HG03175 (cell line): ENCODE data around the gene AIG1.
"Not testable (repeated sequence)": the region's sequence is repeated elsewhere in the genome, so short reads cannot be mapped to it uniquely, and the experiment has no call there.

Experiments
- ATAC-seq: cut with Tn5 transposase; IDR thresholded peaks from one replicate; pipeline ENCODE4 v1.9.1; 2021; ENCODE audit warnings: mild to moderate bottlenecking, moderate library complexity; ENCODE audit not compliant: unreplicated experiment

The AIG1 gene

DNA sequence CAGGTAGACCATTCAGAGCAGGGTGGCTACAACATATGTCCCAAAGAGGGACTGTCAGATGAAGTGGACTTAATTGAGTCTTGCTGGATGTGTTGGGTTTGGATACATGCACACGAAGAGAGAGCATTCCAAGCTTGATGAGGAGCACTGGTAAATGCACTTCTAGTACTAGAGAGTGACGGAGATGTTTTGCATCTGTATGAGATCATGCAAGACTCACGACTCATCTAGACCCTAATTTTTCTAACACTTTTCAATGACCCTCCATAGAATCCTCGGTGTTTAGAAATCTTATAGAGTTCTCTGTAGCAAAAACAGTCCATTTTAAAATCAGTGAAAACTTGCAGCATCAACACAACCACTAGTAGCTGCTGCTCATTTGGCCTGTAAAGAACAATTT lies 4.8 kb upstream of the AIG1 start:
- ATAC-seq: no peak

DNA sequence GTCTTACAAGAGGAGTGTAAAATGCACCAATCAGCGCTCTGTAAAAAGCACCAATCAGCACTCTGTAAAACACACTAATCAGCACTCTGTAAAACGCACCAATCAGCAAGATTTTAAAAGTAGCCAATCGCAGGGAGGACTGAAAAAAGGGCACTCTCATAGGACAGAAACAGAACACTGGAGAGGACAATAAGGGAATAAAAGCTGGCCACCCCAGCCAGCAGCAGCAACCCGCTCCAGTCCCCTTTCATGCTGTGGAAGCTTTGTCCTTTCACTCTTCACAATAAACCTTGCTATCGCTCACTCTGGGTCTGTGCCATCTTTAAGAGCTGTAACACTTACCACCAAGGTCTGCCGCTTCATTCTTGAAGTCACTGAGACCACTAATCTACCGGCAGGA lies 1.7 kb upstream of the AIG1 start:
- no peak for ATAC-seq

DNA sequence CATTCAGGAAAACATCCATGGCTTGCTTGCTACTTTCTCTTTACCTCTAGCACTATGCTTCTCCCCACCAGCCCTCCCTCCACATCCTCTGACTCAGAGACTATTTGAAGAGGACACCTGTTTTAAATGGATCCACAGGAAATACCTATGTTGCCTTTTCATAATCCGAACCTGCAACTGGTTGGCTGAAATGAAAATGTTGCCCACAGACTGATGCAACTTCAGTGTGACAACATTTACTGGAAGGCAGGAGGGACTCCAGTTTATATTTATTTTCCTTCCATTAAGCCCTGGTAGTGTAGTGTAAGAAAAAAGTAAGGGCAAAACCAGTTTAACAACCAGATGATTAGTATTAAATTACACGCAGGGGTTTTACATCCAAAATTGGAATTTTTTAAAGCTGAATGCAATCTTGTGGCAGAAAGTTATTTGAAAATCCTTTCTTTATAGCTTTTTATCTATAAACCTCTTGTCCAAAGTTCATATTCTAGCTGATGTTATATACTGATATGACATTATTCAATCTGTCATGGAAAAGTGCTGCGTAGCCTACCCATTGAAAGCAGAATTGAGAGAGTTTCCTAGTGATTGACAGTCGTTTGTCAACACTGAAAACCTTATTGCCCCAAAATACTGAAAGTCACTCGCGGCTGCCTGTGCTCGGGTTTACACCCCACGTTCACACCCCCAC lies 881 bp upstream of the AIG1 start:
- no peak for ATAC-seq

DNA sequence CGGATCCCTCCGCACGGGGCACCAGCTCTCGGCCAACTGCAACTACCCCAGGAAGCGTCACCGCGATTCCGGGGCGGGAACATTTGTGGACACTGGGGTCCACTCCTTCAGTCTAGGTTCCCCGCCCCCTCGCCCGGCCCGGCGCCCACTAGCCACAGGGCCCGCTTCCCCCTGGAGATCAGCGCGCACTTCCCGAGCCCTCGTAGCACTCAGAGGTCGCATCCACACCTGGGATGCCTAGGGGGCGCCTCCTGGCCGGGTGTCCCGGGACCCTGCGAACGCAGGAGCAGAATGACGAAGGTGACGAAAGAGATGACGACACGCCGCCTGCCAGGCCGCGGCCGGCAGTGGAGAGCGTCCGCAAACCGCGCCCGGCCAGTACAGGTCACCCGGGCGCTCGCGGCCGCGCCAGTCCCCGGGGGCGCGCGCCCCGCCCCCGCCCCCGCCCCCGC lies 309 bp upstream of the AIG1 start:
- ATAC-seq: peak; percentile 77

DNA sequence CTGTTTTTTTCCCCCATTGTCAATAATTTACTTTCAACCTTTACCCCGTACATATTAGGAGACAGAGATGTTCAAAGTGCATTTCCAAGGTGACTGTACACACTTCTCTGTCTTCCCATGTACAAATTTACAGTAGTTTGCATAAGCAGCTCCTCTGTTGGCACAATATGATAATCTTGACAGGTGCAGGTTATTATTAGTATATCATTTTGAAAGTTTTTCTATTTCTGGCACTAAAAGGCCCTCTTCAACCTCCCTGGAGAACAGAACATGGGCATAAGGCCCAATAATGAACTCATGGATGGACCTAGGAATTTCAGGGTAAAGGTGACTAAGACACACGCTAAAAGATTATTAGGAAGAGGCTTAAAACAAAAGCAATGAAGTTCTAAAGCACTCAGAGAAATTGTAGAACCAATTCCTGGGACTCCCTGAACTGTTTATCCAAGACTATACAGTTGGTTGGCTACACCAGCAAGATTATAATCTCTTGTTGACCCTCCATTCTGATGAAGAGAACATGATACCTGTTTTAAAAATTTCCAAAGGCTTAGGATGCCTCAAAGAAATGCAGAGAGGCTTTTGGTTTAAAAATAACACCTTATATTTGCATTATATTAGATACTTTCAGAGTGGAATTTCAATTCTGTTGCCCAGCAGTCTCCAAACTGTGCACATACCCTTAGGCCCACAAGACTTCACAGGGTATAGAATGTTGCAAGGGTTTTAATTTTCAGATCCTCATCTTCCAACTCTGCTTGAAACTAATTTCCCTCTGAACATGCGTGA lies 1.1 kb downstream of the AIG1 start:
- ATAC-seq: no peak

DNA sequence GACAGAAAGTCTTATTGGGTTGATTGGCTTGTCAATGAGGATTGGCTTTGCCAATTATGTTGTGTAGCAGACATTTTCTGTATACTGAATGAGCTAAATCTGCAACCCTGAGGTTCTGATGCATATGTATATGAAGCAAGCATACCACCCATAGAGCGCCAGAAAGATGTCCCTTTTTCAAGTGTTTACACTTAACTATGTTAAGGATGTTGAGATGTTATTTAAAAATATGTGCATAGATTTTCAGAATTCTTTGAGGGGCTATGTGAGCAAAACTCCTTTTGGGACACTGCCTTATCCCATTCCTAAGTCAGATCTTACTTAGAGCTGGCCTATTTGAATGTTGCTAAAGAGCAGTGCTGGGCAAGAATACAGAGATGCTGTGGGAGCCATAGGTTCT lies 1.9 kb downstream of the AIG1 start:
- no peak for ATAC-seq

DNA sequence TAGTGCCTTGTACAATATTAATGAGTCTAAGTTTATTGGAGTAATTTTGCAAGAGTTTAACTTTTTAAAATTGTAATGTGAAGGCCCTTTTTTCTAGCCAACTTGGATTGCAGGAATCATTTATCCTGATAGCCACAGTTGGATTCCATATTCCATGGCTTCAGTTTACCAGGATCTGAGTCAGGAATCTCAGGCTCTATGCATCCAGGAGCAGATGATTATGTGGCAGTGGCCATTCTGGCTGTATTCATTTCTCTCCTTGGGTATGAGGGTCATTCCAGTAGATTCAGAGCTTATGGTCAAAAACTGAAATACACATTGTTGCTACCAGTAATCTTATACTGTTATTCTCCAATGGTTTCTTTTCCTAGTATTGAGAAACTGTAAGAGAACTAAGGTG lies 2.9 kb downstream of the AIG1 start:
- ATAC-seq: no peak

DNA sequence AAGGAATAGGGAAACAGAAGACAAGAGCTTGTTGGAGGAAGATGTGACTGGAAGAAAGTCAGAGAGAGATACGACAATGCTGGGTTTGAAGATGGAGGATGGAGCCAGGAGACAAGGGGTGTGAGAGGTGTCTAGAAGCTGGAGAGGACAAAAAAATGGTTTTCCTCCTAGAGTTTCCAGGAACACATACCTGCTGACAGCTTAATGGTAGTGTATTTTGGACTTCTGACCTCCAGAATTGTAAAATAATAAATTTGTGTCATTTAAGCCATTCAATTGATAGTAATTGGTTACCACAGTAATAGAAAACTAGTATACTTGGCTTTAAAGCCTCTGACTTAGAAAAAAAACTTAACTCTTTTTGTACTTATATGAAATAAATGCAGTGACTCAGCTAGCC lies 3.6 kb downstream of the AIG1 start:
- ATAC-seq: no peak

DNA sequence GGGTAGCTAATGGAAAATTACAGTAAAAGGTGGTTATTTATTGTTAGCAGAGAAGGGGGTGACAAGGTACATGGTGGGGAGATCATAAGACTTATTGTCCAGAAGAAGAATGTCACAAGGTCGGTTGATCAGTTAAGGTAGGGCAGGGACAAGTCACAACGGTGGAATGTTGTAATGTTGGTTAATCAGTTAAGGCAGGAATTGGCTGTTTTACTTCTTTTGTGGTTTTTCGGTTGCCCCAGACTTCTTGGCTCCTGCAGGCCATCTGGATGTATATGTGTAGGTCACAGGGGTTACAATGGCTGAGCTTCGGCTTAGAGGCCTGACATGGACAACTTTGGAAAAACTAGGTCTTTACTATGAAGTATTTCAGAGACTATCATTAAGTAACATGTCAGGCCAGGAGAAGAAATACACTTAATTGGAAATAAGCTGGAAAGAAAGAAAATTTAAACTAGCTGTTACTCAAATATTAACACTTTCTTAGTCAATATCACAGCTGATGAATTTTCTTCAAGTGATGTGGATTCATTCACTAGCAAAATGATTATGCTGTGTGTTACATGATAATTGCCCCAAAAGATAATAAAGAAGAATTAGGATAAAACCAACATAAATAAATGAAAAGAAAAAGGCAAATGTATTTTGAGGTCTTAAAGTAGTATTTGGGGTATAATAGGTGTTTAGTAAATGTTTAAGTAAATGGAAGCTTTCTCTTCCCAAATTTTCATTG lies 4.4 kb downstream of the AIG1 start:
- ATAC-seq: no peak

DNA sequence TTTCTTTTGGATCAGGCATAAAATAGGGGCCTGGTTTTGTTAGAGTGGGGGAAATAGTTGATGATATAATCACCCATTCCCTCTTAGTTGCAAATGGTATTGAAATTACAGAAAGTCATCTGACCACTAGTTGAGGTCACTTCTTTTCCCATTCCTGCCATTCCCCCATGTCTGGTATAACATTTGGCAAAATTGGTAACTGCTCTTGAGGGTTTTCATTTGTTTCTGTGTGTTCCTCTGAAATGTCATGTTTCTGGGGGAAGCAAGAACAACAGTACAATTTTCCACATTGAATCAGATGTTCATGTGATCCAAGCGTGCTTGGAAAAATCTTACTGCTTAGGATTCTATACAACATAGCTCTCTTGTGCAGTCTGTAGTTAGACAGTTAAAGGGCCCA lies 7.3 kb downstream of the AIG1 start:
- ATAC-seq: no peak

DNA sequence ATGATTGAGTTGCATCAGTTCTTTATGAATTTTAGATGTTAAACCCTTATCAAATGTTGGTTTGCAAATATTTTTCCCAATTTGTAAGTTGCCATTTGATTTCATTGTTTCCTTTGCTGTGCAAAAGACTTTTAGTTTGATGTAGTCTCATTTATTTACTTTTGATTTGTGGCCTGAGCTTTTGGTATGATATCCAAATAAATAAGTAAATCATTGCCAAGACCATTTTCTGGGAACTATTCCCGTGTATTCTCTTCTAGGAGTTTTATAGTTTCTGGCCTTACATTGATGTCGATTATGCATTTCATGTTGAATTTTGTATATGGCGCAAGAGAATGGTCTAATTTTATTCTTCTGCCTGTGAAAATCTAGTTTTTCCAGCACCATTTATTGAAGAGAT lies 13.4 kb downstream of the AIG1 start:
- no peak for ATAC-seq

DNA sequence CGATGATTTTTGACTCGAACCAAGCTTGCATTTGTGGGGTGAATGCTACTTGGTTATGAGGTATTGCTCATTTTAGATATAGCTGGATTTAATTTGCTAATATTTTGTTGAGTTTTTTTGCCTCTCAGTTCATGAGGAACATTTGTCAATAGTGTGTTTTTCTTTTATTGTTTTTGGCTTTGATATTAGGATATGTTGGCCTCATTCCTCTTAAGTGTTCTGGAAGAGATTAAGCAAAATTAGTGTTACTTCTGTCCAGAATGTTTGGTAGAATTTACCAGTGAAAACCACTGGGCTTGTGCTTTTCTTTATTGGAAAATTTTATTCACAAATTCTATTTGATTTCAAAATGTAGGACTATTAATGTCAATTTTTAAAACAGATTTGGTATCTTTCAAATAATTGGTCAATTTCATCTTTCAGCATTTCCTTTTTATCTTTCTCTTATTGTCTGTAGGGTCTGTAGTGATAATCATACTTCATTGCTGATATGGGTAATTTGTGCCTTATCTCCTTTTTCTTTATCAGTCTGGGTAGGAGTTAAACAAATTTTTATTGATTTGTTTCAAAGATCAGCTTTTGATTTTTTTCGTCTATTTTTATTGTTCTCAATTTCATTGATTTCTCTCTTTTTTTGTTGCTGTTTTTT lies 14.1 kb downstream of the AIG1 start:
- ATAC-seq: no peak

DNA sequence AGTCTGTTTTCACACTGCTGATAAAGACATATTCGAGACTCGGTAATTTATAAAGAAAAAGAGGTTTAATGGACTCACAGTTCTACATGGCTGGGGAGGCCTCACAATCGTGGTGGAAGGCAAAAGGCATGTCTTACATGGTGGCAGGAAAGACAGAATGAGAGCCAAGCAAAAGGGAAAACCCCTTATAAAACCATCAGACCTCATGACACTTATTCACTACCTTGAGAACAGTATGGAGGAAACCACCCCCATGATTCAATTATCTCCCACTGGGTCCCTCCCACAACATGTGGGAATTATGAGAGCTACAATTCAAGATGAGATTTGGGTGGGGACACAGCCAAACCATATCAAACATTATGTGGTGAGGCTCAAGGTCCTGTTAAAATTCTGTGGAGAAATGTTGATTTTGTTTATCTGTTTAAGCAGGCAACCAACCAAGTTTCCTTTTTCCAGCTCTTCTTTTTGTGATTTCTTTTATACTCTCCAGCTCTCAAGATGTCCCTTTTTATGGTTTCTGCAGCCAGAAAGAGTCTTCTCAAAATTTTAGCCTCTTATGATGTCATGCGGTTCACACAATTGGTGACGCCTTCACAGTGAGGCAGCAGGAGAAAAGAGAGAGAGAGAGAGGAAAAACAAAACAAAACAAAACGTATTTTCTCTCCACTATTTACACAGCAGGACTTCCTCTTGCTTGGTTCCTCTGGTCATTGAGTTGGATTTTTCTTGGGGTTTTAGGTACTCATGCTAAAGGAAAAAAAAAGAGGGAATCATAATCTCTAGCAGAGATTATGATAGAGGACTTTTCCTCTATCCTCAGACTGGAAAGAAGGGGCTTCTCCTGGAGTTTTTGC lies 18.0 kb downstream of the AIG1 start:
- ATAC-seq: no peak

DNA sequence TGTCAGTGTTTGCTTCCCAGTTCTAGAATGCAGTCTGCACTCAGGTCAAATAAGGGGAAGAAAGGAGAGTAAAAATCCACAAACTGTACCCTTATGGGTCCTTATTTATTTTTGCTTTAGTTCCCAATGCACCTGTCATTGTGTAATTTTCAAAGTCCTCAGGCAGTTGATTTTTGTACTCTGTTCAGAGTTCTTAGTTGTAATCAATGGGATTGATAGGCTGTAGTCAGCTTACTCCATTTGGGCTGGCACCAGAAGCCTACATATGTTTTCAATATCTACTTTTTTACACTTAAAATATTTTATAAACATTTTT lies 18.6 kb downstream of the AIG1 start:
- ATAC-seq: no peak

DNA sequence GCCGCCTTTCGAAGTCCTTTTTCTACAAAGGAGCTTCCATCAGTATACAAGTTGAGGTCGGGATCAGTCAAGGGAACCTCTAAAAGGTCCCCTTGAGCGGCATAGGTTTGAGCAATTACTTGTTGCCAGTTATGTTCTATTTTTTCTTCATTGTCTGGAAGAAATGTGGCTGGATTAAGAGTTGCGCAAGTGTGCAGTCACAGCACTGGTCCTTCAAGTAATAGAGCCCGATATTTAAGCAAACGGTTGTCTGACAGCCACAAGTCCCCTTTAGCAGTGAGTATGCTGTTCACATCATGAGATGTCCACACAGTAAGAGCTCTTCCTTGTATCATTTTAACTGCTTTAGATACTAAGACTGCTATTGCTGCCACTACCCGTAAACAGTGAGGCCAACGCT lies 21.6 kb downstream of the AIG1 start:
- not testable (repeated sequence) for ATAC-seq

DNA sequence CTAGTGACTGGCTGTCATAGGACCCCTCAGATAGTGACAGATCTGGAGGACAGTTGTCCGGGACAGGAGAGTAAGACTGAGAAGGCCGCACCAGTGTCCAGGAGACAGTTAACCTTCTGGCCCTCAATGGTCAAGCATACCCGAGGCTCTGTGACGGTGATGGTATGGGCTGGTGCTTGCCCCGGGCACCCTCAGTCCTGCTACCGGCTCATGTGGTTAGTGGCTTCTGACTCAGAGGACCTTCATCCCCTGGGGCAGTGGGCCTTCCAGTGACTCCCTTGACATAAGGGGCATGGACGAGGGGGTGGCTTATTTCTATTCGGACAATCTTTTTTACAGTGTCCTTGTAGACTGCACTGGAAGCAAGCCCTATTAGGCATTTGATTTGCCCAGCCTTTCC lies 23.3 kb downstream of the AIG1 start:
- not testable (repeated sequence) for ATAC-seq

DNA sequence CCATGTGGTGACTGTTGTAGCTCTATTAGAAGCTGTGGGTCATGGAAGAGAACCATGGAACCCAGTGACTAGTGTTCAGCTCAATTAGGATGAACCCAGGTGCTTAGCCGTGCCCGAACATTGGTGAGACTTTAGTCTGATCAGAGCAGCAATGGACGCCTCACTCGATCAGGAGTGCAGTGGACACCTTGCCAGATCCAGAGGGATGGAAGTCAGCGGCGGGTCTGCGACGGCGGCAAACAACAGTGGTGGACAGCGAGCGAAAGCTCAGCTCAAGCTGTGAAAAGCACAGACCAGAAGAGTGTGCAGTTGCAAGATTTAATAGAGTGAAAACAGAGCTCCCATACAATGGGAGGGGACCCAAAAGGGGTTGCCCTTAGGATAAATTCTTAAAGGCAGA lies 26.6 kb downstream of the AIG1 start:
- ATAC-seq: not testable (repeated sequence)

DNA sequence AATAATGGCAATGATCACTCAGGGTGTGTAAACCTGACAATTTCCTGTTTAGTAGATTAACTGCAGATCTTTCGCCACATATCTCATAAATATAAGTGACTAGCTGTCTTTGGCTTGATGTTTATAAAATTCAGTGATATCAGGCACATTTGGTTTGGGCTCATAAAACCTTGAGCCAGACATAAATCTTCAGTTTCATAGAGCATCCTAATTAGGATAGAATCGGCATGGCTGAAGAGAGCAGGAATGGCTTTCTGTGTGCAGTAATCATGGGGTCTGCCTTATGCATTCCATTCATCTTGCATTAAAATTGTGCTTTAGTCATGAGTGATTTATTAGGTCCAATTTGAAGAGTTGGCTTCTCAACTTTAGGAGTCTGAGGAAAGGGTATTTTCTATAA lies 27.2 kb downstream of the AIG1 start:
- ATAC-seq: no peak

DNA sequence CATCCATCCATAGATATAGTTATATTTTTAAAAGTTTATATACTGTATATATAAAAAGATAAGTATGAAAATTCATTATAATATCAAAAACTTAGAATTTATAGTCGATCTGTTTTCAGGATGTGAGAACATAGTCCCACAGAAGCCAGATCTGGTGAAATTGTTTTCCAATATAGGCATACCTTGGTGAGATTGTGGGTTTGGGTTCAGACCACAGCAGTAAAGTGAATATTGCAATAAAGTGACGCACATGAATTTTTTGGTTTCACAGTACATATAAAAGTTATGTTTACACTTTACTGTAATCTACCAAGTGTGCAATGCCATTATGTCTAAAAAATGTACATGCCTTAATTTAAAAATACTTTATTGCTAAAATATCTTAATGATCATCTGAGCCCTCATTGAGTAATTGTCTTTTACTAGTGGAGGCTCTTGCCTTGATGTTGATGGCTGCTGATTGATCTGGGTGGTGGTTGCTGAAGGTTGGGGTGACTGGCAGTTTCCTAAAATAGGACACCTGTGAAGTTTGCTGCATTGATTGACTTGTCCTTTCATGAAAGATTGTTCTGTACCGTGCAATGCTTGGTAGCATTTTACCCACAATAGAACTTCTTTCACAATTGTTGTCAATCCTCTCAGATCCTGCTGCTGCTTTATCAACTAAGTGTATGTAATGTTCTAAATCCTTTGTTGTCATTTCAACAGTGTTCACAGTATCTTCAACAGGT lies 29.8 kb downstream of the AIG1 start:
- no peak for ATAC-seq

DNA sequence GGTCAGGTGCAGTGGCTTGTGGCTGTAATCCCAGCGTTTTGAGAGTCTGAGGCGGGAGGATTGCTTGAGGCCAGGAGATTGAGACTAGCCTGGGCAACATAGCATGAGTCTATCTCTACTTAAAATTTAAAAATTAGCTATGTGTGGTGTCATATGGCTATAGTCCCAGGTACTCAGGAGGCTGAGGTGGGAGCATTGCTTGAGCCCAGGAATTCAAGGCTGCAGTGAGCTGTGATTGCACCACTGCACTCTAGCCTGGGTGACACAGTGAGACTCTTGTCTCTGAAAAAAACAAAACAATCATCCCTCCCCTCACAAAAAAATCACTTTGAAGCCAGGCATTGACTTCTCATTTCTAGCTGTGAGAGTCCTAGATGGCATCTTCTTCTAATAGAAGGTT lies 32.1 kb downstream of the AIG1 start:
- ATAC-seq: no peak
